Panc1 (cell line): ENCODE data around the gene CHIC2. TPM values are rescaled to one million over a fixed set of nuclear protein-coding genes. Genes with fewer than 3 reads are reported as not detected.

Experiments used
- ATAC-seq: fragments of 200-7000 bp; cut with Tn5 transposase; 2 replicates; pipeline ENCODE4 v1.9.1; 2020; ENCODE audit warnings: mild to moderate bottlenecking, moderate library complexity
- BruUV-seq: library from RNA; stranded (reverse); fragments of 400-500 nt; replicated peaks from 2 replicates; lab custom pipeline; 2021; lab: Mats Ljungman, UMichigan
- CTCF ChIA-PET: fragments of 300-600 bp; sonication (Branson Sonifier 250); formaldehyde crosslinking; loops from one replicate; lab custom pipeline; 2022; ENCODE audit warnings: antibody characterized with exemption; lab: Charles Lee
- POLR2A ChIA-PET: fragments of 300-600 bp; sonication (Branson Sonifier 250); formaldehyde crosslinking; loops from one replicate; lab custom pipeline; 2022; ENCODE audit warnings: antibody characterized with exemption; lab: Charles Lee
- DNase-seq: peaks from one replicate; pipeline ENCODE4 v3.0.0-alpha.2; 2010; ENCODE audit warnings: low read depth, low spot score
- H3K27ac ChIP-seq: 2 replicates; pipeline ENCODE4 v1.5.1; 2011; ENCODE audit warnings: mild to moderate bottlenecking, low read length, inconsistent platforms
- H3K27me3 ChIP-seq: fragments of 200-500 bp; sonication (Bioruptor generic); 2 replicates; pipeline ENCODE4 v1.6.0; 2014; ENCODE audit warnings: low read length, inconsistent platforms; ENCODE audit not compliant: control insufficient read depth, insufficient read depth
- H3K36me3 ChIP-seq: fragments of 200-500 bp; sonication (Bioruptor generic); 2 replicates; pipeline ENCODE4 v1.5.1; 2014; ENCODE audit warnings: inconsistent platforms, mild to moderate bottlenecking, low read length, moderate library complexity; ENCODE audit not compliant: control insufficient read depth, insufficient read depth
- H3K4me1 ChIP-seq: 2 replicates; pipeline ENCODE4 v1.5.1; 2011; ENCODE audit warnings: inconsistent platforms, mild to moderate bottlenecking, low read length, moderate library complexity; ENCODE audit not compliant: control insufficient read depth, insufficient read depth
- H3K4me3 ChIP-seq, 2 experiments: 2 replicates each; pipeline ENCODE4 v1.5.1; 2011 to 2012; ENCODE audit warnings: low read depth in 2 of 2, low read length in 2 of 2, mild to moderate bottlenecking in 2 of 2, inconsistent platforms in 1 of 2, moderate library complexity in 1 of 2
- H3K9me3 ChIP-seq: fragments of 200-500 bp; sonication (Bioruptor generic); 2 replicates; pipeline ENCODE4 v1.5.1; 2014; ENCODE audit warnings: low read depth, mild to moderate bottlenecking, inconsistent platforms, low read length, moderate library complexity; ENCODE audit not compliant: control insufficient read depth, insufficient read depth
- CTCF ChIP-seq: fragments of 450-650 bp; IDR thresholded peaks from 2 replicates; pipeline ENCODE4 v1.5.1; 2017; ENCODE audit warnings: mild to moderate bottlenecking
- POLR2AphosphoS5 ChIP-seq: IDR thresholded peaks from 2 replicates; pipeline ENCODE4 v1.6.1; 2012; ENCODE audit warnings: mild to moderate bottlenecking, low read depth, low read length, moderate library complexity
- REST ChIP-seq, 2 experiments: IDR thresholded peaks; 2 replicates each; pipeline ENCODE4 v1.6.1; 2011 to 2012; ENCODE audit warnings: low read depth in 2 of 2, control low read depth in 1 of 2, low read length in 1 of 2, mild to moderate bottlenecking in 1 of 2, moderate library complexity in 1 of 2; ENCODE audit not compliant: insufficient read depth in 1 of 2
- SIN3A ChIP-seq: IDR thresholded peaks from 2 replicates; pipeline ENCODE4 v1.6.1; 2012; ENCODE audit warnings: low read depth, mild to moderate bottlenecking, low read length, moderate library complexity, borderline replicate concordance; ENCODE audit not compliant: insufficient read depth
- TCF7L2 ChIP-seq: IDR thresholded peaks from 2 replicates; pipeline ENCODE4 v1.6.1; 2011; ENCODE audit warnings: mild to moderate bottlenecking, low read depth, low read length, inconsistent platforms
- in situ Hi-C: cut with HindIII; loops from 2 replicates; pipeline ENCODE4 v1.10.0; 2016; ENCODE audit warnings: low sequenced_read_pairs, low pct_unique_long_range_greater_than_20kb
- intact Hi-C: fragments of 100-400 bp; cut with micrococcal nuclease; formaldehyde crosslinking; loops from one replicate; pipeline ENCODE4 v1.10.0; 2022; ENCODE audit not compliant: unreplicated experiment
- total RNA-seq: library from RNA; stranded (reverse); gene quantifications from one replicate; pipeline ENCODE4 v1.2.1, GENCODE V29; 2021; ENCODE audit not compliant: unreplicated experiment

The CHIC2 gene
- total RNA-seq, 1 experiment from 2014 or later = 10.3 TPM

GRCh38 chr4:54076673-54077072, 12.3 kb upstream of the CHIC2 start:
- in situ Hi-C loops = no loop called here
- no peaks in the 10 kb centered on the region for H3K36me3 ChIP-seq
- no peak for DNase-seq
- TF ChIP-seq SIN3A (no peak), TCF7L2 (no peak), POLR2AphosphoS5 (no peak), CTCF (no peak), REST (IDR thresholded peaks at IDR 0.05; ENCODE audit: insufficient read depth in 1 of 2, low read depth in 2 of 2, low read length in 1 of 2) (no peak)
- BruUV-seq = no TSS peak
- no peaks in the 10 kb centered on the region for H3K9me3 ChIP-seq
- intact Hi-C loops = no loop called here
- ChIA-PET POLR2A (no interaction called here), CTCF (no interaction called here)
- H3K27me3 ChIP-seq = no peaks in the 10 kb centered on the region
- no peak overlapping the region for H3K27ac ChIP-seq
- H3K4me3 ChIP-seq = no peak overlapping the region
- ATAC-seq = peak; percentile 66; the same call in 1 of the 2 replicates
- H3K4me1 ChIP-seq = peaks cover 5% of the 10 kb centered on the region; the same call in 1 of the 2 replicates

GRCh38 chr4:54074381-54074780, 10.0 kb upstream of the CHIC2 start:
- no peaks in the 10 kb centered on the region for H3K9me3 ChIP-seq
- TF ChIP-seq TCF7L2 (no peak), SIN3A (no peak), POLR2AphosphoS5 (no peak), CTCF (no peak), REST (IDR thresholded peaks at IDR 0.05; ENCODE audit: insufficient read depth in 1 of 2, low read depth in 2 of 2, low read length in 1 of 2) (no peak)
- no peak for DNase-seq
- ATAC-seq = no peak
- no peak overlapping the region for H3K27ac ChIP-seq
- in situ Hi-C loops = no loop called here
- H3K36me3 ChIP-seq = no peaks in the 10 kb centered on the region
- ChIA-PET POLR2A (no interaction called here), CTCF (no interaction called here)
- no peaks in the 10 kb centered on the region for H3K27me3 ChIP-seq
- no TSS peak for BruUV-seq
- H3K4me3 ChIP-seq = no peak overlapping the region
- H3K4me1 ChIP-seq = peaks cover 5% of the 10 kb centered on the region; the same call in 1 of the 2 replicates
- intact Hi-C loops = no loop called here
